GM21576 (cell line): ENCODE results near the gene FMNL3.
"Not testable (repeated sequence)": the region's sequence is repeated elsewhere in the genome, so short reads cannot be mapped to it uniquely, and the experiment has no call there.

Experiments used
- ATAC-seq: cut with Tn5 transposase; IDR thresholded peaks from one replicate; pipeline ENCODE4 v1.9.1; 2021; ENCODE audit warnings: mild to moderate bottlenecking, moderate library complexity; ENCODE audit not compliant: unreplicated experiment

FMNL3 gene

GRCh38 chr12:49713952-49714351 is 6.7 kb upstream of the FMNL3 start:
- not testable (repeated sequence) for ATAC-seq

- no peak for ATAC-seq
These were observed 1.6 kb upstream of the FMNL3 start for GRCh38 chr12:49708851-49709250.

GRCh38 chr12:49707812-49708147 is 575 bp upstream of the FMNL3 start:
- no peak for ATAC-seq

GRCh38 chr12:49706351-49707127 is 666 bp downstream of the FMNL3 start:
- peak; percentile 22 for ATAC-seq

GRCh38 chr12:49705479-49706134 is 1.6 kb downstream of the FMNL3 start:
- no peak for ATAC-seq

- no peak for ATAC-seq
These were observed 3.5 kb downstream of the FMNL3 start for GRCh38 chr12:49703647-49704137.

- ATAC-seq, result no peak
These were observed 4.5 kb downstream of the FMNL3 start for GRCh38 chr12:49702676-49703215.

- no peak for ATAC-seq
These were observed 5.2 kb downstream of the FMNL3 start for GRCh38 chr12:49702009-49702408.

- ATAC-seq, result peak; percentile 61
These were observed 8.3 kb downstream of the FMNL3 start for GRCh38 chr12:49698619-49699545.

- ATAC-seq, result no peak
These were observed 9.4 kb downstream of the FMNL3 start for GRCh38 chr12:49697808-49698207.

- ATAC-seq, result no peak
These were observed 10.5 kb downstream of the FMNL3 start for GRCh38 chr12:49696723-49697122.

GRCh38 chr12:49693931-49694444 is 13.2 kb downstream of the FMNL3 start:
- ATAC-seq, result no peak

- ATAC-seq, result no peak
These were observed 14.4 kb downstream of the FMNL3 start for GRCh38 chr12:49692851-49693250.

- ATAC-seq, result no peak
These were observed 17.4 kb downstream of the FMNL3 start for GRCh38 chr12:49689785-49690184.

GRCh38 chr12:49689237-49689636 is 18.0 kb downstream of the FMNL3 start:
- no peak for ATAC-seq

- ATAC-seq, result no peak
These were observed 19.3 kb downstream of the FMNL3 start for GRCh38 chr12:49687941-49688340.

GRCh38 chr12:49684310-49684854 is 22.8 kb downstream of the FMNL3 start:
- ATAC-seq, result no peak

- no peak for ATAC-seq
These were observed 23.5 kb downstream of the FMNL3 start for GRCh38 chr12:49683599-49684309.

- ATAC-seq, result no peak
These were observed 27.1 kb downstream of the FMNL3 start for GRCh38 chr12:49680075-49680474.

GRCh38 chr12:49678711-49679110 is 28.5 kb downstream of the FMNL3 start:
- ATAC-seq, result no peak
